Measurements from ENCODE around the gene C9orf43.

DNA sequence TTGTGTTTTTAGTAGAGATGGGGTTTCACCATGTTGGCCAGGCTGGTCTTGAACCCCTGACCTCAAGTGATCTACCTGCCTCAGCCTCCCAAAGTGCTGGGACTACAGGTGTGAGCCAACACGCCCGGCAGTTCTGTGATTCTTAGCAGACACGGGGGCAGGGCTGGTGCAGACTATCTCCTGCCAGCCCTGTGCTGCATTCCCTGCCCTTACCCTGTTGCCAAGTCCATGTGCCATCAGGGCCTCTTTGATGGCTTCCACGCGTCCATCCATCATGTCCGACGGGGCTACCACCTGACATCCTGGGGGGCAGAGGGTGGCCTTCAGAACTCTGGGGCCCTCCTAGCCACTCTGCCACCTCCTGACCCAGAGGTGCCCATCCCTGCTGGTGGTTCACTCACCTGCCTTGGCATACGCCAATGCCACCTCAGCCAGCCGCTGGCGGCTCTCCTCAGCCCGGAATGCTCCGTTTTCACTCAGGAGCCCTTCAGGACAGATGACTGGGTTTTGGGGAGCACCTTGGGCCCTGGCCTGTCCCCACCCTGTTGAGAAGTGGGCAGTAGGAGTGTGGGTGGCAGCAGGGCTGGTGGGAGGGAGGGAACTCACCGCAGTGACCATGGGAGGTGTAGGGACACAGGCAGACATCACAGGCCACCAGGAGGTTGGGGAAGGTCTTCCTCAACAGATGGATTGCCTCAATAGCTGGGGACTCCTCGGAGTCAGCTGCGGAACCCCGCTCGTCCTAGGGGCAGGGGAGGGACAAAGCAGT lies 20.2 kb upstream of the C9orf43 start:
- TF ChIP-seq, protein P1, sequence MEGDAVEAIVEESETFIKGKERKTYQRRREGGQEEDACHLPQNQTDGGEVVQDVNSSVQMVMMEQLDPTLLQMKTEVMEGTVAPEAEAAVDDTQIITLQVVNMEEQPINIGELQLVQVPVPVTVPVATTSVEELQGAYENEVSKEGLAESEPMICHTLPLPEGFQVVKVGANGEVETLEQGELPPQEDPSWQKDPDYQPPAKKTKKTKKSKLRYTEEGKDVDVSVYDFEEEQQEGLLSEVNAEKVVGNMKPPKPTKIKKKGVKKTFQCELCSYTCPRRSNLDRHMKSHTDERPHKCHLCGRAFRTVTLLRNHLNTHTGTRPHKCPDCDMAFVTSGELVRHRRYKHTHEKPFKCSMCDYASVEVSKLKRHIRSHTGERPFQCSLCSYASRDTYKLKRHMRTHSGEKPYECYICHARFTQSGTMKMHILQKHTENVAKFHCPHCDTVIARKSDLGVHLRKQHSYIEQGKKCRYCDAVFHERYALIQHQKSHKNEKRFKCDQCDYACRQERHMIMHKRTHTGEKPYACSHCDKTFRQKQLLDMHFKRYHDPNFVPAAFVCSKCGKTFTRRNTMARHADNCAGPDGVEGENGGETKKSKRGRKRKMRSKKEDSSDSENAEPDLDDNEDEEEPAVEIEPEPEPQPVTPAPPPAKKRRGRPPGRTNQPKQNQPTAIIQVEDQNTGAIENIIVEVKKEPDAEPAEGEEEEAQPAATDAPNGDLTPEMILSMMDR (IDR thresholded peaks at IDR 0.05) = no peak
- TF ChIP-seq POLR2A (IDR thresholded peaks at IDR 0.05) (no peak), EP300 (IDR thresholded peaks at IDR 0.05) (no peak)

Measured in tibial nerve (tissue), 4 donors.